GM12878 (cell line): ENCODE measurements around the gene RPL7A. TPM values are rescaled to one million over a fixed set of nuclear protein-coding genes. Genes with fewer than 3 reads are reported as not detected.

Source experiments
- ATAC-seq: fragments of 200-7000 bp; cut with Tn5 transposase; 3 replicates; pipeline ENCODE4 v1.9.1; 2020; ENCODE audit warnings: mild to moderate bottlenecking, moderate library complexity
- BruUV-seq: library from RNA; stranded (reverse); fragments of 400-500 nt; replicated peaks from 2 replicates; lab custom pipeline; 2021; lab: Mats Ljungman, UMichigan
- CTCF ChIA-PET: fragments of 300-600 bp; sonication (Branson Sonifier 250); formaldehyde crosslinking; extraction: SDS; loops from one replicate; lab custom pipeline; 2021; ENCODE audit warnings: inconsistent platforms; lab: Yijun Ruan, JAX
- POLR2A ChIA-PET: fragments of 350-600 bp; formaldehyde crosslinking; extraction: SDS; loops from one replicate; lab custom pipeline; 2021; ENCODE audit warnings: inconsistent platforms; lab: Charles Lee
- RAD21 ChIA-PET: fragments of 300-600 bp; sonication (Branson Sonifier 250); formaldehyde crosslinking; loops from one replicate; lab custom pipeline; 2023; ENCODE audit warnings: antibody characterized with exemption; ENCODE audit not compliant: unreplicated experiment; lab: Charles Lee
- SMC1A ChIA-PET: fragments of 300-600 bp; sonication (Branson Sonifier 250); formaldehyde crosslinking; loops from one replicate; lab custom pipeline; 2023; ENCODE audit not compliant: unreplicated experiment, uncharacterized antibody; lab: Charles Lee
- DNase-seq: peaks from one replicate; pipeline ENCODE4 v3.0.0-alpha.2; 2011; ENCODE audit warnings: low read depth, low spot score
- FAIRE-seq: peaks from 3 replicates; lab custom pipeline; 2011; peaks lifted over from hg19 to GRCh38; lab: Jason Lieb, UNC
- H2AFZ ChIP-seq: 2 replicates; pipeline ENCODE4 v1.6.0; 2011; ENCODE audit warnings: low read depth, low read length, control low read depth; ENCODE audit not compliant: control insufficient read depth
- H3K27ac ChIP-seq: 2 replicates; pipeline ENCODE4 v1.5.1; 2011; ENCODE audit warnings: control low read depth; ENCODE audit not compliant: control insufficient read depth, insufficient read depth
- H3K27me3 ChIP-seq, 2 experiments: replicated peaks in 1 of 2; 2 replicates each; pipeline versions ENCODE4 v1.6.0 to v1.6.1; 2011; ENCODE audit warnings: low read length in 1 of 2; ENCODE audit not compliant: control insufficient read depth in 2 of 2, insufficient read depth in 2 of 2
- H3K36me3 ChIP-seq, 2 experiments: 2 replicates each; pipeline ENCODE4 v1.5.1; 2011; ENCODE audit warnings: low read length in 1 of 2; ENCODE audit not compliant: control insufficient read depth in 2 of 2, insufficient read depth in 2 of 2
- H3K4me1 ChIP-seq: 2 replicates; pipeline ENCODE4 v1.6.1; 2011; ENCODE audit warnings: mild to moderate bottlenecking, low read length, moderate library complexity, mixed read lengths; ENCODE audit not compliant: control insufficient read depth, insufficient read depth
- H3K4me2 ChIP-seq: 2 replicates; pipeline ENCODE4 v1.6.0; 2011; ENCODE audit warnings: control low read depth; ENCODE audit not compliant: control insufficient read depth, insufficient read depth
- H3K4me3 ChIP-seq: fragments of 200-600 bp; sonication (generic); 2 replicates; pipeline ENCODE4 v1.5.1; 2016
- H3K79me2 ChIP-seq: 2 replicates; pipeline ENCODE4 v1.6.0; 2011; ENCODE audit warnings: low read length; ENCODE audit not compliant: control insufficient read depth, insufficient read depth
- H3K9ac ChIP-seq: 2 replicates; pipeline ENCODE4 v1.8.0; 2011; ENCODE audit warnings: low read length, control low read depth, mixed read lengths; ENCODE audit not compliant: control insufficient read depth, insufficient read depth
- H3K9me3 ChIP-seq: replicated peaks from 3 replicates; pipeline ENCODE4 v1.5.1; 2011; ENCODE audit warnings: mild to moderate bottlenecking, low read length; ENCODE audit not compliant: control insufficient read depth, insufficient read depth
- H4K20me1 ChIP-seq: 2 replicates; pipeline ENCODE4 v1.6.0; 2011; ENCODE audit not compliant: control insufficient read depth, insufficient read depth
- CUX1 ChIP-seq: IDR thresholded peaks from 2 replicates; pipeline ENCODE4 v1.6.1; 2012; ENCODE audit warnings: improper control_type of control experiment, low read depth, low read length; ENCODE audit not compliant: insufficient replicate concordance
- POLR2A ChIP-seq: IDR thresholded peaks from 2 replicates; pipeline ENCODE4 v1.6.1; 2011; ENCODE audit warnings: low read depth, mild to moderate bottlenecking, low read length
- WGBS: methylation state at CpG from one replicate; pipeline ENCODE4 v1.1.6; 2016; ENCODE audit warnings: low lambda C conversion rate; ENCODE audit not compliant: insufficient replicate concordance, insufficient coverage; ENCODE audit errors: missing lambda C conversion rate; 5-methylcytosine and 5-hydroxymethylcytosine counted together
- in situ Hi-C: fragments of 300-500 bp; cut with MboI; formaldehyde crosslinking; loops from 9 replicates; pipeline ENCODE4 v1.14.3; 2018; ENCODE audit warnings: mixed read lengths
- intact Hi-C: fragments of 100-400 bp; cut with micrococcal nuclease; formaldehyde crosslinking; loops from one replicate; pipeline ENCODE4 v1.14.2; 2022; ENCODE audit not compliant: unreplicated experiment
- polyA plus RNA-seq, 11 experiments: library from polyadenylated mRNA; depleted of rRNA in 4 of 11; unstranded in 6 of 11; stranded (reverse) in 5 of 11; fragments of >200 nt; fragmentation: Nextera tagmentation in 4 of 11; fragmentation: Illumina TruSeq in 1 of 11; extraction: Ambion mirVana in 4 of 11; extraction: Trizol in 1 of 11; gene quantifications; 1 replicate in 1 of 11; 2 replicates in 10 of 11; pipeline versions ENCODE4 v1.2.1 to v1.2.3, GENCODE V29; 2011 to 2016; ENCODE audit warnings: inconsistent platforms in 2 of 11, missing spikeins in 2 of 11, low read depth in 1 of 11
- total RNA-seq, 4 experiments: library from RNA; depleted of rRNA in 3 of 4; stranded (reverse); fragments of >200 nt in 3 of 4; fragmentation: Illumina TruSeq in 1 of 4; extraction: Trizol in 1 of 4; gene quantifications; 2 replicates each; pipeline versions ENCODE4 v1.2.1 to v1.2.3, GENCODE V29; 2013 to 2021

RPL7A gene
- total and polyA plus RNA-seq, 10 of the 15 experiments (the other 5 are each of a cell fraction or from before 2014, with no cell fraction given) = 917 to 5,193 (median 3,326) TPM

- H3K27me3 ChIP-seq = no peaks in the 10 kb centered on the region
- in situ Hi-C loops (no loop called here), intact Hi-C loops (no loop called here)
- ChIA-PET CTCF (interaction anchor here (1.3 to 3.2 kb wide), 2 partner anchors 40 to 212 kb away, joined by 4 to 13 read pairs; no protein-coding TSS in a partner anchor), SMC1A (no interaction called here), POLR2A (no interaction called here), RAD21 (no interaction called here)
- BruUV-seq = no TSS peak
- FAIRE-seq (no peak), DNase-seq (no peak), ATAC-seq (no peak)
- H2AFZ ChIP-seq = no peak overlapping the region
- H4K20me1 ChIP-seq = no peaks in the 10 kb centered on the region
- H3K4me1 ChIP-seq = no peaks in the 10 kb centered on the region
- no peaks in the 10 kb centered on the region; a peak in 1 of 4 replicates for H3K36me3 ChIP-seq
- no peak overlapping the region for H3K4me3 ChIP-seq
- no peak overlapping the region for H3K9ac ChIP-seq
- WGBS = 66% methylated on average over 9 of the region's 9 CpGs
- TF ChIP-seq POLR2A = peak; percentile 41; the same call in 1 of the 2 replicates
- TF ChIP-seq CUX1 = no peak
- TF ChIP-seq, all 136 proteins: peak for 1
- no peak overlapping the region for H3K27ac ChIP-seq
- no peaks in the 10 kb centered on the region for H3K79me2 ChIP-seq
- H3K9me3 ChIP-seq = no peaks in the 10 kb centered on the region
- H3K4me2 ChIP-seq = no peak overlapping the region
Measured at GRCh38 chr9:133397895-133398294, 49.9 kb downstream of the RPL7A start.
